Stomach (tissue), 9 donors: Measurements from ENCODE around the gene USP36. TPM values are rescaled to one million over a fixed set of nuclear protein-coding genes. Genes with fewer than 3 reads are reported as not detected.
A peak's percentile ranks its signal among the peaks of the same experiment; 100 is the strongest.

Source experiments
- DNase-seq, 2 donors: peaks; one replicate each; pipeline versions ENCODE4 v3.0.0 to v3.0.0-alpha.2; 2013 to 2019
- H3K27ac ChIP-seq, 5 donors: fragments of 200-600 bp in 4 of 5; sonication (generic) in 4 of 5; one replicate each; pipeline ENCODE4 v1.5.1; 2013 to 2019; ENCODE audit warnings: mild to moderate bottlenecking in 1 of 5, moderate library complexity in 1 of 5
- H3K27me3 ChIP-seq, 3 donors: fragments of 200-600 bp; sonication (generic); one replicate each; pipeline ENCODE4 v1.5.1; 2017 to 2019; ENCODE audit warnings: mixed run types in 1 of 3
- H3K36me3 ChIP-seq, 4 donors: fragments of 200-600 bp; sonication (generic); 1 replicate in 3 of 4; 2 replicates in 1 of 4; pipeline ENCODE4 v1.5.1; 2016 to 2019
- H3K4me1 ChIP-seq, 4 donors: fragments of 200-600 bp; sonication (generic); one replicate each; pipeline ENCODE4 v1.5.1; 2016 to 2019
- H3K4me3 ChIP-seq, 4 donors: fragments of 200-600 bp; sonication (generic) in 3 of 4; one replicate each; pipeline ENCODE4 v1.5.1; 2016 to 2019; ENCODE audit warnings: mild to moderate bottlenecking in 1 of 4
- H3K9me3 ChIP-seq, 4 donors: fragments of 200-600 bp; sonication (generic); one replicate each; pipeline ENCODE4 v1.5.1; 2016 to 2019
- CTCF ChIP-seq, 7 experiments: fragments of 450-650 bp in 4 of 7; fragments of 200-600 bp in 3 of 7; sonication (generic) in 3 of 7; IDR thresholded peaks; one replicate each; pipeline ENCODE4 v1.5.1; 2016 to 2019; ENCODE audit warnings: antibody characterized with exemption in 7 of 7, control low read depth in 2 of 7, mild to moderate bottlenecking in 1 of 7
- EP300 ChIP-seq: sonication (generic); formaldehyde crosslinking; IDR thresholded peaks from one replicate; pipeline ENCODE4 v1.6.1; 2017; ENCODE audit warnings: antibody characterized with exemption
- POLR2A ChIP-seq, 4 donors: fragments of 450-650 bp; IDR thresholded peaks; one replicate each; pipeline ENCODE4 v1.6.1; 2016; ENCODE audit warnings: antibody characterized with exemption in 4 of 4, control low read depth in 2 of 4, mild to moderate bottlenecking in 1 of 4, moderate library complexity in 1 of 4
- POLR2AphosphoS5 ChIP-seq, 3 donors: sonication (generic); formaldehyde crosslinking; IDR thresholded peaks; one replicate each; pipeline ENCODE4 v1.6.1; 2016; ENCODE audit warnings: antibody characterized with exemption in 3 of 3
- WGBS, 5 donors: extraction: QIAGEN DNeasy Blood & Tissue Kit in 3 of 5; methylation state at CpG; one replicate each; pipeline versions ENCODE4 v1.1.5 to v1.1.7; 2013 to 2018; 5-methylcytosine and 5-hydroxymethylcytosine counted together
- intact Hi-C: fragments of 100-400 bp; cut with DNase I; formaldehyde crosslinking; loops from one replicate; pipeline ENCODE4 v1.15.1; 2023; ENCODE audit warnings: low total_unique reads
- polyA plus RNA-seq, 3 donors: library from polyadenylated mRNA; stranded (reverse); fragments of 200-250 nt; gene quantifications; one replicate each; pipeline ENCODE4 v1.2.3, GENCODE V29; 2013
- total RNA-seq, 5 donors: library from RNA; depleted of rRNA; stranded (reverse); fragments of >200 nt; gene quantifications; one replicate each; pipeline versions ENCODE4 v1.1.0 to v1.2.3, GENCODE V29; 2014 to 2016
- donor health status: healthy with polysubstance abuse.
- donor health status: Bipolar disorder and iron deficiency.
- donor health status: healthy.

The USP36 gene
- total and polyA plus RNA-seq, 8 donors = 14.2 to 106 (median 34.8) TPM

- Histone ChIP-seq H3K27ac (peak overlapping the region; percentile 19 to 97 (median 44)), H3K9me3 (no peaks in the 10 kb centered on the region), H3K36me3 (no peaks in the 10 kb centered on the region), H3K4me1 (peaks cover 45 to 70% (median 60%) of the 10 kb centered on the region in 4 donors), H3K27me3 (no peaks in the 10 kb centered on the region), H3K4me3 (no peak overlapping the region)
- no peak for TF ChIP-seq POLR2A (IDR thresholded peaks at IDR 0.05)
- no peak for TF ChIP-seq EP300
- no peak for TF ChIP-seq POLR2AphosphoS5 (IDR thresholded peaks at IDR 0.05)
- WGBS, 5 donors = 80 to 95% (median 93%) methylated on average over 1 of the region's 1 CpG
- no peak for DNase-seq
- intact Hi-C loops = no loop called here
These were observed 55.0 kb downstream of the USP36 start for GRCh38 chr17:78785663-78786057.

GRCh38 chr17:78785011-78785662 is 55.5 kb downstream of the USP36 start:
- H3K9me3 ChIP-seq = no peaks in the 10 kb centered on the region

GRCh38 chr17:78784352-78784751 is 56.3 kb downstream of the USP36 start:
- WGBS, 5 donors = 56 to 84% (median 63%) methylated on average over 6 of the region's 6 CpGs
- Histone ChIP-seq H3K4me3 (no peak overlapping the region), H3K4me1 (peaks cover 46 to 70% (median 60%) of the 10 kb centered on the region in 4 donors), H3K9me3 (no peaks in the 10 kb centered on the region), H3K27me3 (no peaks in the 10 kb centered on the region), H3K27ac (peak overlapping the region; percentile 49 to 97 (median 95)), H3K36me3 (no peaks in the 10 kb centered on the region)
- DNase-seq = no peak
- no peak for TF ChIP-seq POLR2AphosphoS5 (IDR thresholded peaks at IDR 0.05)
- no peak for TF ChIP-seq POLR2A (IDR thresholded peaks at IDR 0.05)
- no peak for TF ChIP-seq CTCF (IDR thresholded peaks at IDR 0.05)
- no peak for TF ChIP-seq EP300
- intact Hi-C loops = no loop called here

More at GRCh38 chr17:78785011-78785662, 55.5 kb downstream of the USP36 start:
- 78 to 89% (median 88%) methylated on average over 9 to 12 of the region's 12 CpGs for WGBS, 5 donors
- Histone ChIP-seq H3K27ac (peak overlapping the region; percentile 19 to 97 (median 44)), H3K27me3 (no peaks in the 10 kb centered on the region), H3K36me3 (no peaks in the 10 kb centered on the region), H3K4me1 (peaks cover 47 to 70% (median 60%) of the 10 kb centered on the region in 4 donors), H3K4me3 (no peak overlapping the region)
- no peak for DNase-seq
- TF ChIP-seq POLR2A (IDR thresholded peaks at IDR 0.05) (no peak), EP300 (no peak), CTCF (IDR thresholded peaks at IDR 0.05) (no peak), POLR2AphosphoS5 (IDR thresholded peaks at IDR 0.05) (no peak)
- intact Hi-C loops = no loop called here

- no peak for DNase-seq
- no peak overlapping the region for H3K4me3 ChIP-seq
- H3K4me1 ChIP-seq = peaks cover 42 to 67% (median 57%) of the 10 kb centered on the region in 4 donors
- H3K9me3 ChIP-seq = no peaks in the 10 kb centered on the region
- no peaks in the 10 kb centered on the region for H3K36me3 ChIP-seq
- WGBS, 5 donors = 35 to 53% (median 48%) methylated on average over 7 of the region's 7 CpGs
- intact Hi-C loops = no loop called here
- no peak for TF ChIP-seq CTCF (IDR thresholded peaks at IDR 0.05)
- no peak for TF ChIP-seq EP300
- TF ChIP-seq POLR2AphosphoS5 (IDR thresholded peaks at IDR 0.05) = no peak
- no peak for TF ChIP-seq POLR2A (IDR thresholded peaks at IDR 0.05)
- H3K27ac ChIP-seq = peak overlapping the region; percentile 92 to 97 (median 95)
- no peaks in the 10 kb centered on the region for H3K27me3 ChIP-seq
These were observed 56.8 kb downstream of the USP36 start for GRCh38 chr17:78783711-78784324.
